ENCODE data around the gene TSPAN2. TPM values are rescaled to one million over a fixed set of nuclear protein-coding genes. Genes with fewer than 3 reads are reported as not detected.

The TSPAN2 gene
- total and polyA plus RNA-seq, 9 of the 15 experiments (the other 6 are each of a cell fraction or from before 2014, with no cell fraction given): not detected

GRCh38 chr1:115129071-115129640, 39.9 kb upstream of the TSPAN2 start:
- TF ChIP-seq BCL6 (CRISPR knock-in tag; IDR thresholded peaks at IDR 0.05) (no peak), ZNF583 (CRISPR knock-in tag; IDR thresholded peaks at IDR 0.05) (no peak), ZNF586 (CRISPR knock-in tag; conservative IDR thresholded peaks at IDR 0.05) (no peak), ZNF740 (CRISPR knock-in tag; IDR thresholded peaks at IDR 0.05) (no peak), ZNF740 (tag; IDR thresholded peaks at IDR 0.05) (no peak), RFX1 (IDR thresholded peaks at IDR 0.05) (no peak), IFI16 (CRISPR knock-in tag; IDR thresholded peaks at IDR 0.05) (no peak), HDAC6 (IDR thresholded peaks at IDR 0.05; ENCODE audit: low read depth, low read length) (no peak), SUPT5H (IDR thresholded peaks at IDR 0.05) (no peak), FOXK1 (CRISPR knock-in tag; IDR thresholded peaks at IDR 0.05; ENCODE audit: borderline replicate concordance) (no peak), MCM5 (IDR thresholded peaks at IDR 0.05; ENCODE audit: low read depth) (no peak), SP2 (IDR thresholded peaks at IDR 0.05; ENCODE audit: extremely low read depth, low read depth, low read length, poor library complexity, severe bottlenecking) (no peak), LARP7 (IDR thresholded peaks at IDR 0.05) (no peak), PTRF (tag; IDR thresholded peaks at IDR 0.05) (no peak)
- TF ChIP-seq, protein P1, sequence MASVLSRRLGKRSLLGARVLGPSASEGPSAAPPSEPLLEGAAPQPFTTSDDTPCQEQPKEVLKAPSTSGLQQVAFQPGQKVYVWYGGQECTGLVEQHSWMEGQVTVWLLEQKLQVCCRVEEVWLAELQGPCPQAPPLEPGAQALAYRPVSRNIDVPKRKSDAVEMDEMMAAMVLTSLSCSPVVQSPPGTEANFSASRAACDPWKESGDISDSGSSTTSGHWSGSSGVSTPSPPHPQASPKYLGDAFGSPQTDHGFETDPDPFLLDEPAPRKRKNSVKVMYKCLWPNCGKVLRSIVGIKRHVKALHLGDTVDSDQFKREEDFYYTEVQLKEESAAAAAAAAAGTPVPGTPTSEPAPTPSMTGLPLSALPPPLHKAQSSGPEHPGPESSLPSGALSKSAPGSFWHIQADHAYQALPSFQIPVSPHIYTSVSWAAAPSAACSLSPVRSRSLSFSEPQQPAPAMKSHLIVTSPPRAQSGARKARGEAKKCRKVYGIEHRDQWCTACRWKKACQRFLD (CRISPR knock-in tag; IDR thresholded peaks at IDR 0.05): no peak
- intact Hi-C loops (cut with micrococcal nuclease) (no loop called here), in situ Hi-C loops (cut with MboI) (loop anchor here (25.0 kb wide), 1 partner anchor 633 kb away; the partner anchor contains the start of gene CASQ2)
- no peaks in the 10 kb centered on the region for H3K9me1 ChIP-seq (ENCODE audit: control insufficient read depth, insufficient read depth, low read length)
- no peak overlapping the region for H3K9ac ChIP-seq (ENCODE audit: insufficient read depth in 1 of 2, low read depth in 2 of 2, low read length in 2 of 2)
- BruUV-seq (replicated peaks): no TSS peak
- DNase-seq (ENCODE audit: extremely low read depth in 1 of 4, low spot score in 3 of 4) (no peak), ATAC-seq (no peak), FAIRE-seq (no peak)
- H3K36me3 ChIP-seq (ENCODE audit: control insufficient read depth, insufficient read depth, low read length): no peaks in the 10 kb centered on the region
- no peaks in the 10 kb centered on the region; a peak in 1 of 5 replicates for H3K27me3 ChIP-seq (ENCODE audit: control insufficient read depth in 2 of 2, insufficient read depth in 2 of 2, low read length in 2 of 2)
- H4K20me1 ChIP-seq (replicated peaks; ENCODE audit: control insufficient read depth, insufficient read depth, low read length): no peaks in the 10 kb centered on the region; the same call in 1 of the 2 replicates
- H3K79me2 ChIP-seq (ENCODE audit: control insufficient read depth, insufficient read depth, low read length): no peaks in the 10 kb centered on the region
- no peak overlapping the region for H3K4me2 ChIP-seq (ENCODE audit: insufficient read depth, low read length)
- H2AFZ ChIP-seq (ENCODE audit: low read depth, low read length): no peak overlapping the region
- H3K4me3 ChIP-seq: no peak overlapping the region
- WGBS (ENCODE audit: insufficient coverage, low coverage, missing lambda C conversion rate): 2% methylated on average over 6 of the region's 6 CpGs
- no peaks in the 10 kb centered on the region for H3K9me3 ChIP-seq (replicated peaks; ENCODE audit: control insufficient read depth, insufficient read depth, low read depth, low read length)
- ChIA-PET POLR2A (interaction anchor here (0.6 to 1.9 kb wide), 2 partner anchors 8 to 72 kb away, joined by 3 to 5 read pairs; no protein-coding TSS in a partner anchor), CTCF (ENCODE audit: low intra/inter-chr PET ratio) (no interaction called here)
- H3K4me1 ChIP-seq (replicated peaks in 1 of 2; ENCODE audit: control insufficient read depth in 2 of 2, insufficient read depth in 2 of 2, low read length in 2 of 2): no peaks in the 10 kb centered on the region
- no peak overlapping the region for H3K27ac ChIP-seq (ENCODE audit: extremely low read depth, low read depth, low read length)

Data from K562 (cell line).